Measurements from ENCODE around the gene PRKCE.
A peak's percentile ranks its signal among the peaks of the same experiment; 100 is the strongest.

Gene PRKCE

DNA sequence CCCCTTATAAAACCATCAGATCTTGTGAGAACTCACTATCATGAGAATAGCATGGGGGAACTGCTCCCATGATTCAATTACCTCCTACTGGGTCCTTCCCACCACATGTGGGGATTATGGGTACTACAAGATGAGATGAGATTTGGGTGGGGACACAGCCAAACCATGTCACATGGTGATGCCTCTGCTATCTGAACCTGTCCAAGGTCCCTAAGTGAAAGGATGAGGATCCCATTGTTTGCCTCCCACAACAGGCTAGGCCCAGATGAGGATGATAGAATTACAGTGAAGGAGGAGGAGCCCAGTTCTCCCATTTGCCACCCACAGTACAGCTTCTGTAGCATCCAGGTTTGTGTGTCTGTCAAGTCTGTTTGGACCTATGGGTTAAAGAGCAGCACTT, 65.4 kb downstream of the PRKCE start:
- DNase-seq (ENCODE audit: low read depth) = no peak
- H3K4me3 ChIP-seq (ENCODE audit: low read length) = no peak overlapping the region
- TF ChIP-seq, protein P1, sequence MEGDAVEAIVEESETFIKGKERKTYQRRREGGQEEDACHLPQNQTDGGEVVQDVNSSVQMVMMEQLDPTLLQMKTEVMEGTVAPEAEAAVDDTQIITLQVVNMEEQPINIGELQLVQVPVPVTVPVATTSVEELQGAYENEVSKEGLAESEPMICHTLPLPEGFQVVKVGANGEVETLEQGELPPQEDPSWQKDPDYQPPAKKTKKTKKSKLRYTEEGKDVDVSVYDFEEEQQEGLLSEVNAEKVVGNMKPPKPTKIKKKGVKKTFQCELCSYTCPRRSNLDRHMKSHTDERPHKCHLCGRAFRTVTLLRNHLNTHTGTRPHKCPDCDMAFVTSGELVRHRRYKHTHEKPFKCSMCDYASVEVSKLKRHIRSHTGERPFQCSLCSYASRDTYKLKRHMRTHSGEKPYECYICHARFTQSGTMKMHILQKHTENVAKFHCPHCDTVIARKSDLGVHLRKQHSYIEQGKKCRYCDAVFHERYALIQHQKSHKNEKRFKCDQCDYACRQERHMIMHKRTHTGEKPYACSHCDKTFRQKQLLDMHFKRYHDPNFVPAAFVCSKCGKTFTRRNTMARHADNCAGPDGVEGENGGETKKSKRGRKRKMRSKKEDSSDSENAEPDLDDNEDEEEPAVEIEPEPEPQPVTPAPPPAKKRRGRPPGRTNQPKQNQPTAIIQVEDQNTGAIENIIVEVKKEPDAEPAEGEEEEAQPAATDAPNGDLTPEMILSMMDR (IDR thresholded peaks at IDR 0.05; ENCODE audit: insufficient read depth, low read depth, low read length, missing control alignments) = no peak

DNA sequence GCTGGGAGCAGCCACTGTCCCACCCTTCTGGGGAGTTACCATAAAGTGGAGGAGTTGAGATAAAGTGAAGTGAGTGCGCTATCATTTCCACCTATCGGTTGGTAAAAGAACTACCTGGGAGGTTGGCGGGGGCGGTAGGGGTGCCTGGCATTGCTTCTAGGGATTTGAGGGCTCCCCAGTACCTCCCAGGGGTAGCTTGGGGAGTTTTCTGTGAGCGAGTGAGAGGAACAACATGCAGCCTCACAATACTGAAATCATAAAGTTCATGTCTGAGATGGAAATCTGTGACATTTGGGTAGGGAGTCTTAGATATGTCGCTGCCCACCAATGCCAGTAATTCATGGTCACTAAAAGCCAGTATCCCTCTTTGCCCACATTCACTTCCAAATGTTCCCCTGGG, 68.7 kb downstream of the PRKCE start:
- DNase-seq (ENCODE audit: low read depth) = no peak
- no peak overlapping the region for H3K4me3 ChIP-seq (ENCODE audit: low read length)
- TF ChIP-seq, protein P1 (IDR thresholded peaks at IDR 0.05; ENCODE audit: insufficient read depth, low read depth, low read length, missing control alignments) = no peak

DNA sequence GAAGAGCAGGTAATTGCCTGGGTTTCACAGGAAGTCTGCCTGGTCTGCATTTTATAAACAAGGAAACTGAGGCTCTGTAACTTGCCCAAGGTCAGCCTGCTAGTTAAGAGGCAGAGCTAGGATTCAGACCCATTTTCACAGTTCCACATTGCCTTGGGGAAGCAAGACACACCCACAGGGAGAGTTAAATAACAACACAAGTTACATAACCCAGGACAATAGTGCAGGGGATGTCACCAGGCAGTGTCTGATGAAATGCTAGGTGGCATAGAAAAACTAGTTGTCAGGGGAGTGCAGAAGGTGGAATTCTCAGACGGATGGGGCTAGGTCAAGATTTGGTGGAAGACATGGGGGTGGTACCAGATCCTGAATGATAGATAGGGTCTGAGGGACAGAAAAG, 69.7 kb downstream of the PRKCE start:
- TF ChIP-seq, protein P1 (IDR thresholded peaks at IDR 0.05; ENCODE audit: insufficient read depth, low read depth, low read length, missing control alignments) = no peak
- no peak overlapping the region for H3K4me3 ChIP-seq (ENCODE audit: low read length)
- DNase-seq (ENCODE audit: low read depth) = no peak

- no peak overlapping the region for H3K4me3 ChIP-seq (ENCODE audit: low read length)
Observed at GRCh38 chr2:45722477-45722876, 71.0 kb downstream of the PRKCE start.

DNA sequence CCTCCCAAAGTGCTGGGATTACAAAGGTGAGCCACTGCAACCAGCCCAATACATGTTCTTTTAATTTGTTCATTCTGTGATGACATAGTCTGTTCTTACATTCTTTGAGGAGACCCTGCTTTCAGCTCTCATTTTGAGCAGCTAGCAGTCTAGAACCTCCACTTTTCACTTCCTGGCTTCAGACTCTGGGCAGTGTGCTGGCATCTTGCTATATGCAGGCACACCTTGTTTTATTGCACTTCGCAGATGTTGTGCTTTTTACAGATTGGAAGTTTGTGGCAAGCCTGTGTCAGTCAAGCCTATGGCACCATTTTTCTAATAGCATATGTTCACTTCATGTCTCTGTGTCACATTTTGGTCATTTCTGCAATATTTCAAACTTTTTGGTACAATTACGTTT, 72.4 kb downstream of the PRKCE start:
- TF ChIP-seq, protein P1 (IDR thresholded peaks at IDR 0.05; ENCODE audit: insufficient read depth, low read depth, low read length, missing control alignments) = no peak
- DNase-seq (ENCODE audit: low read depth) = no peak
- H3K4me3 ChIP-seq (ENCODE audit: low read length) = no peak overlapping the region

More at GRCh38 chr2:45722477-45722876, 71.0 kb downstream of the PRKCE start:
- TF ChIP-seq, protein P1 (IDR thresholded peaks at IDR 0.05; ENCODE audit: insufficient read depth, low read depth, low read length, missing control alignments) = no peak
- DNase-seq (ENCODE audit: low read depth) = peak; percentile 16

DNA sequence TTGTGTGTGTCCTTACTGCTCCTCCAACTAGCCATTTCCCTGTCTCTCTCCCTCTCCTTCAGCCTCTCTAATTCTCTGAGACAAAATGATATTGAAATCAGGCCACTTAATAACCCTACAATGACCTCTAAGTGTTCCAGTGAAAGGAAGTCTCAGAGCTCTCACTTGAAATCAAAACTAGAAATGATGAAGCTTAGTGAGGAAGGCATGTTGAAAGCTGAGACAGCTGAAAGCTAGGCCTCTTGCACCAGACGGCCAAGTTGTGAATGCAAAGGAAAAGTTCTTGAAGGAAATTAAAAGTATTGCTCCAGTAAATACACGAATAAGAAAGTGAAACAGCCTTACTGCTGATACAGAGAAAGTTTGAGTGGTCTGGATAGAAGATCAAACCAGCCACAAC, 72.9 kb downstream of the PRKCE start:
- H3K4me3 ChIP-seq (ENCODE audit: low read length) = no peak overlapping the region
- DNase-seq (ENCODE audit: low read depth) = no peak
- TF ChIP-seq, protein P1 (IDR thresholded peaks at IDR 0.05; ENCODE audit: insufficient read depth, low read depth, low read length, missing control alignments) = no peak

- no peak for DNase-seq (ENCODE audit: low read depth)
- TF ChIP-seq, protein P1 (IDR thresholded peaks at IDR 0.05; ENCODE audit: insufficient read depth, low read depth, low read length, missing control alignments) = no peak
- H3K4me3 ChIP-seq (ENCODE audit: low read length) = no peak overlapping the region
Observed at GRCh38 chr2:45725731-45726130, 74.3 kb downstream of the PRKCE start.
